ENCODE measurements around the gene TADA1. TPM values are rescaled to one million over a fixed set of nuclear protein-coding genes. Genes with fewer than 3 reads are reported as not detected.
A peak's percentile ranks its signal among the peaks of the same experiment; 100 is the strongest.

TADA1 gene
- total RNA-seq, 1 experiment from 2014 or later = 16.6 TPM

GRCh38 chr1:166839600-166840308 lies 36.3 kb downstream of the TADA1 start:
- peak overlapping the region; percentile 82 for H3K4me3 Mint-ChIP-seq
- CTCF ChIA-PET = interaction anchor here (0.5 to 2.7 kb wide), 7 partner anchors 16 to 915 kb away, joined by 3 to 7 read pairs (median 3); no protein-coding TSS in a partner anchor
- H3K27ac Mint-ChIP-seq = peak overlapping the region; percentile 71
- ATAC-seq (peak; percentile 52), DNase-seq (ENCODE audit: low spot score) (peak; percentile 65)
- TF ChIP-seq PRDM15 (CRISPR knock-in tag; IDR thresholded peaks at IDR 0.05) (no peak), ETV6 (CRISPR knock-in tag; IDR thresholded peaks at IDR 0.05) (no peak), HMGXB4 (CRISPR knock-in tag; IDR thresholded peaks at IDR 0.05) (0 out of 2 replicates have a peak, but pooled peaks have one; percentile 64), SP1 (CRISPR knock-in tag; conservative IDR thresholded peaks at IDR 0.05) (no peak), E2F5 (CRISPR knock-in tag; IDR thresholded peaks at IDR 0.05) (0 out of 2 replicates have a peak, but pooled peaks have one; percentile 9), ZBTB21 (CRISPR knock-in tag; IDR thresholded peaks at IDR 0.05; ENCODE audit: borderline replicate concordance) (no peak), FOXP1 (CRISPR knock-in tag; IDR thresholded peaks at IDR 0.05; ENCODE audit: borderline replicate concordance) (no peak), PRRX2 (CRISPR knock-in tag; IDR thresholded peaks at IDR 0.05) (no peak), FOXJ3 (CRISPR knock-in tag; IDR thresholded peaks at IDR 0.05; ENCODE audit: borderline replicate concordance) (no peak), ZMAT4 (CRISPR knock-in tag; IDR thresholded peaks at IDR 0.05) (no peak), KAT7 (CRISPR knock-in tag; IDR thresholded peaks at IDR 0.05; ENCODE audit: borderline replicate concordance) (no peak)
- H3K4me1 Mint-ChIP-seq = peaks cover 23% of the 10 kb centered on the region
- POLR2A ChIA-PET = interaction anchor here (1.0 to 1.9 kb wide), 2 partner anchors 36 to 1142 kb away, joined by 4 to 11 read pairs; partner anchors contain the start of genes ALDH9A1 and TADA1
- peaks cover 3% of the 10 kb centered on the region for H3K27me3 Mint-ChIP-seq (ENCODE audit: low read depth)
- H3K36me3 Mint-ChIP-seq = peaks cover 43% of the 10 kb centered on the region
- H3K9me3 Mint-ChIP-seq = no peaks in the 10 kb centered on the region

GRCh38 chr1:166838766-166839599 lies 37.1 kb downstream of the TADA1 start, which contains the start of gene POGK:
TSS of gene POGK (plus strand) at chr1:166839475. CDS start at chr1:166840957, 1,482 bp downstream.
- H3K4me1 Mint-ChIP-seq = peaks cover 23% of the 10 kb centered on the region
- peaks cover 3% of the 10 kb centered on the region for H3K27me3 Mint-ChIP-seq (ENCODE audit: low read depth)
- DNase-seq (ENCODE audit: low spot score) (peak; percentile 83), ATAC-seq (peak; percentile 92)
- H3K27ac Mint-ChIP-seq = peak within 1 kb of the TSS; percentile 97
- H3K9me3 Mint-ChIP-seq = no peaks in the 10 kb centered on the region
- ChIA-PET CTCF (interaction anchor here (0.5 to 2.7 kb wide), 9 partner anchors 16 to 914 kb away, joined by 3 to 7 read pairs (median 3); partner anchors contain the start of gene TADA1), POLR2A (interaction anchor here (1.0 to 1.9 kb wide), 2 partner anchors 37 to 1141 kb away, joined by 4 to 11 read pairs; partner anchors contain the start of genes ALDH9A1 and TADA1)
- peak within 1 kb of the TSS; percentile 91 for H3K4me3 Mint-ChIP-seq
- peaks cover 35% of the 10 kb centered on the region for H3K36me3 Mint-ChIP-seq
- TF ChIP-seq ZNF121 (CRISPR knock-in tag; IDR thresholded peaks at IDR 0.05) (peak; percentile 91), ERG (CRISPR knock-in tag; IDR thresholded peaks at IDR 0.05) (no peak), RORB (CRISPR knock-in tag; IDR thresholded peaks at IDR 0.05) (no peak), HMGXB4 (CRISPR knock-in tag; IDR thresholded peaks at IDR 0.05) (0 out of 2 replicates have a peak, but pooled peaks have one; percentile 39), ATF1 (CRISPR knock-in tag; IDR thresholded peaks at IDR 0.05) (0 out of 2 replicates have a peak, but pooled peaks have one; percentile 72), KAT7 (CRISPR knock-in tag; IDR thresholded peaks at IDR 0.05; ENCODE audit: borderline replicate concordance) (peak; percentile 97), E2F1 (CRISPR knock-in tag; IDR thresholded peaks at IDR 0.05) (no peak), IRF2 (CRISPR knock-in tag; IDR thresholded peaks at IDR 0.05; ENCODE audit: borderline replicate concordance, low read depth) (no peak), ZNF423 (CRISPR knock-in tag; IDR thresholded peaks at IDR 0.05) (no peak; the same call in 1 of the 2 replicates), JUN (CRISPR knock-in tag; IDR thresholded peaks at IDR 0.05) (no peak), MAX (CRISPR knock-in tag; IDR thresholded peaks at IDR 0.05) (peak; percentile 92), ETV6 (CRISPR knock-in tag; IDR thresholded peaks at IDR 0.05) (peak; percentile 88)
